ENCODE results near the gene TMEM132E.
A peak's percentile ranks its signal among the peaks of the same experiment; 100 is the strongest.

The TMEM132E gene

GRCh38 chr17:34616148-34616547, 36.8 kb downstream of the TMEM132E start (continued):
- TF ChIP-seq TSHZ1 (tag by site-specific recombination; IDR thresholded peaks at IDR 0.05; ENCODE audit: borderline replicate concordance) (peak; percentile 46; the same call in 1 of the 2 replicates), KLF17 (tag by site-specific recombination; IDR thresholded peaks at IDR 0.05) (peak; percentile 98), ZNF548 (tag by site-specific recombination; IDR thresholded peaks at IDR 0.05) (no peak), ZNF223 (tag by site-specific recombination; IDR thresholded peaks at IDR 0.05) (no peak), MYNN (tag by site-specific recombination; IDR thresholded peaks at IDR 0.05; ENCODE audit: borderline replicate concordance) (peak; percentile 90), ZNF169 (tag by site-specific recombination; IDR thresholded peaks at IDR 0.05) (no peak), GLIS2 (tag by site-specific recombination; IDR thresholded peaks at IDR 0.05) (peak; percentile 72), ZBTB20 (tag by site-specific recombination; IDR thresholded peaks at IDR 0.05) (peak; percentile 47; the same call in 1 of the 2 replicates), ZNF571 (tag by site-specific recombination; IDR thresholded peaks at IDR 0.05) (no peak), ZNF561 (tag by site-specific recombination; IDR thresholded peaks at IDR 0.05; ENCODE audit: borderline replicate concordance) (peak; percentile 51; the same call in 1 of the 2 replicates), ZNF174 (tag by site-specific recombination; IDR thresholded peaks at IDR 0.05) (no peak), KLF9 (tag by site-specific recombination; IDR thresholded peaks at IDR 0.05; ENCODE audit: low read depth) (peak; percentile 50; the same call in 1 of the 2 replicates)

- no peak overlapping the region for H3K27ac ChIP-seq (ENCODE audit: extremely low read depth, low read depth, low read length)
- CTCF ChIA-PET = interaction anchor here (1.0 kb wide), 1 partner anchor 15 kb away, joined by 4 read pairs; no protein-coding TSS in a partner anchor
- H3K4me3 ChIP-seq (ENCODE audit: low read depth, low read length) = no peak overlapping the region
- TF ChIP-seq ZNF202 (tag by site-specific recombination; IDR thresholded peaks at IDR 0.05; ENCODE audit: borderline replicate concordance) = no peak
- TF ChIP-seq ZBTB49 (tag by site-specific recombination; IDR thresholded peaks at IDR 0.05; ENCODE audit: low read depth) = no peak
- TF ChIP-seq ZNF768 (tag by site-specific recombination; IDR thresholded peaks at IDR 0.05) = peak; percentile 67; the same call in 1 of the 2 replicates
- peak; percentile 80 for TF ChIP-seq ZNF24 (tag by site-specific recombination; IDR thresholded peaks at IDR 0.05)
- POLR2A ChIA-PET = no interaction called here
- no peaks in the 10 kb centered on the region for H3K9me3 ChIP-seq (ENCODE audit: control insufficient read depth, insufficient read depth, low read depth, low read length)
- peaks cover 37% of the 10 kb centered on the region for H3K4me1 ChIP-seq (ENCODE audit: control insufficient read depth, insufficient read depth, low read length)
- no peaks in the 10 kb centered on the region for H3K36me3 ChIP-seq (ENCODE audit: control insufficient read depth in 2 of 2, insufficient read depth in 1 of 2, low read length in 2 of 2)
These were observed 38.0 kb downstream of the TMEM132E start for GRCh38 chr17:34617398-34617797.

GRCh38 chr17:34619687-34620217, 40.4 kb downstream of the TMEM132E start:
- Histone ChIP-seq H3K4me3 (ENCODE audit: low read depth, low read length) (no peak overlapping the region), H3K27ac (ENCODE audit: extremely low read depth, low read depth, low read length) (no peak overlapping the region; the same call in 1 of the 2 replicates), H3K9me3 (ENCODE audit: control insufficient read depth, insufficient read depth, low read depth, low read length) (no peaks in the 10 kb centered on the region), H3K4me1 (ENCODE audit: control insufficient read depth, insufficient read depth, low read length) (peaks cover 36% of the 10 kb centered on the region), H3K36me3 (ENCODE audit: control insufficient read depth in 2 of 2, insufficient read depth in 1 of 2, low read length in 2 of 2) (no peaks in the 10 kb centered on the region)
- ChIA-PET CTCF (interaction anchor here (0.6 to 1.6 kb wide), 4 partner anchors 14 to 61 kb away, joined by 3 to 4 read pairs (median 4); no protein-coding TSS in a partner anchor), POLR2A (no interaction called here)
- TF ChIP-seq ZIC2 (tag by site-specific recombination; IDR thresholded peaks at IDR 0.05) = peak; percentile 70
- TF ChIP-seq GLIS2 (tag by site-specific recombination; IDR thresholded peaks at IDR 0.05) = no peak

All from HEK293 (cell line).